SK-MEL-5 (cell line): ENCODE results near the gene TBCEL. TPM values are rescaled to one million over a fixed set of nuclear protein-coding genes. Genes with fewer than 3 reads are reported as not detected.
A peak's percentile ranks its signal among the peaks of the same experiment; 100 is the strongest.
"Not testable (repeated sequence)": the region's sequence is repeated elsewhere in the genome, so short reads cannot be mapped to it uniquely, and the experiment has no call there.

ENCODE experiments used
- DNase-seq: peaks from one replicate; pipeline ENCODE4 v3.0.0-alpha.2; 2016; ENCODE audit warnings: low read depth, low spot score
- in situ Hi-C: cut with HindIII; loops from 2 replicates; pipeline ENCODE4 v1.10.0; 2016; ENCODE audit warnings: low sequenced_read_pairs, high pct_unique_total_duplicates, low pct_unique_long_range_greater_than_20kb
- total RNA-seq: library from RNA; depleted of rRNA; stranded (reverse); fragments of >200 nt; shearing (Covaris generic); gene quantifications from 2 replicates; pipeline ENCODE4 v1.2.3, GENCODE V29; 2014

Gene TBCEL
- total RNA-seq, 1 experiment from 2014 or later: 12.6 TPM

DNA sequence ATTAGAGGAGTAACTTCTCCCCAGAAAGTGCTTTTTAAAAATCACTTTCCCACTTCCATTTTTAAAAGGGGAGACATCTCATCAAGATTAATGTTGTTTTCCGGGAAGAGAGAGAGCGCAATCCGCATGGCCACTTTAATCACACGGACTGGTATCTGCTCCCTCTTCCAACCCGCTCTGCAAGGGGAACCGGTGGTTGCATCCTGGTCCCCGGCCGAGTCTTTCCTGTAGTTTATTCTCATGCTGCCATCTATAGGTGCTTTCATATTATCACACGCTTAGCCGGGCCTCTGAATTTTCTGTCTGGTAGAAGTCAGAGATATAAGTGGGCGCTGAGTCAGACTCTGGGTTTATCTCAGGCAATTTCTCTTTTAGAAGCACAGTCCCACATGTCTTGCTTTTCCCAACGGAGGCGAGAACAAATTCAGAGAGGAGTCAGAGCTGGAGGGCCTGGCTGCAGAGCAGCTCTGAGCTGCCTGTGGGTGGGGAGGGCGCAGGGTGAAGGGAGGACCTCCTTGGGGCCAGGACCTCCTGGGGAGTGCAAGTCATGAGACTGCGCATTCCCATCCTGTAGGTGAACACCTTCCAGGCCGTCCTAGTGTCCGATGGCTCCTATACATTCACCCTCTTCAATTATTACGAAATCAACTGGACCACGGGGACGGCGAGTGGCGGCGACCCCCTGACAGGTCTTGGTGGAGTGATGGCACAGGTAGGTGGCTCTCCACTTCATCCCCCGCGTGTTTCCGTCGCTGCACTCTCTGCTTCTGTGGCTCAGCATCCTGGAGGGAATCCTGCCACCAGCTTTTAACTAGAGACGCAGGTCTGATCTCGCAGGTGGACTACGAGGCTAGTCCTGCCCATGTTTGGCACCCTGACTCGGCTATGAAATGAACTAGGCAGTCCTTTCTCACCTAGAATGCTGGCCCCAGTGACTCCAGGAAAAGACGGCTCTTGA lies 88.9 kb downstream of the TBCEL start:
- in situ Hi-C loops: no loop called here
- peak; percentile 71 for DNase-seq

- DNase-seq: no peak
- in situ Hi-C loops: no loop called here
Measured at GRCh38 chr11:121113611-121114010, 89.7 kb downstream of the TBCEL start.

- DNase-seq, in situ Hi-C loops: not testable (repeated sequence)
Measured at GRCh38 chr11:121115024-121115423, 91.1 kb downstream of the TBCEL start.

GRCh38 chr11:121117788-121118187 lies 93.9 kb downstream of the TBCEL start:
- no peak for DNase-seq
- in situ Hi-C loops: no loop called here

GRCh38 chr11:121119440-121119839 lies 95.5 kb downstream of the TBCEL start:
- in situ Hi-C loops: no loop called here
- DNase-seq: peak; percentile 16

DNA sequence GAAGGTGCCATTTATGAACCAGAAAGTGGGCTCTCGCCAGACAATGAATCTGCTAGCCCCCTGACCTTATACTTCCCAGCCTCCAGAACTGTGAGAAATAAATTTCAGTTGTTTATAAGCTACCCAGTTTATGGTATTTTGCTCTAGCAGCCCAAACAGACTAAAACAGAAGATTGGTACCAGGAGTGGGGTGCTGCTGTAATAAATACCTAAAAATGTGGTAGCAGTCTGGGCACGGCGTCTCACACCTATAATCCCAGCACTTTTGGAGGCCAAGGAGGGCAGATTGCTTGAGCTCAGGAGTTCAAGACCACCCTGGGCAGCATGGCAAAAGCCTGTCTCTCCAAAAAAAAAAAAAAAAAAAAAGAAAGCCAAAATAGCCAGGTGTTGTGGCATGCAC lies 98.4 kb downstream of the TBCEL start:
- no peak for DNase-seq
- in situ Hi-C loops: no loop called here

GRCh38 chr11:121123496-121124069 lies 99.7 kb downstream of the TBCEL start:
- in situ Hi-C loops: no loop called here
- DNase-seq: no peak

DNA sequence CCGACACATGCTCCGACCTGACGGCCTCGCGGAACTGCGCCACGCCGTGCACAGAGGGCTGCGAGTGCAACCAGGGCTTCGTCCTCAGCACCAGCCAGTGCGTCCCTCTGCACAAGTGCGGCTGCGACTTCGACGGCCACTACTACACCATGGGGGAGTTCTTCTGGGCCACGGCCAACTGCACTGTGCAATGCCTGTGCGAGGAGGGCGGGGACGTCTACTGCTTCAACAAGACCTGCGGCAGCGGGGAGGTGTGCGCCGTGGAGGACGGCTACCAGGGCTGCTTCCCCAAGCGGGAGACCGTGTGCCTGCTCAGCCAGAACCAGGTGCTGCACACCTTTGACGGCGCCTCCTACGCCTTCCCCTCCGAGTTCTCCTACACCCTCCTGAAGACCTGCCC lies 103.9 kb downstream of the TBCEL start:
- no peak for DNase-seq
- in situ Hi-C loops: no loop called here

- no peak for DNase-seq
- in situ Hi-C loops: no loop called here
Measured at GRCh38 chr11:121129362-121130340, 105.7 kb downstream of the TBCEL start.

GRCh38 chr11:121131656-121132055 lies 107.8 kb downstream of the TBCEL start:
- in situ Hi-C loops: no loop called here
- DNase-seq: no peak

DNA sequence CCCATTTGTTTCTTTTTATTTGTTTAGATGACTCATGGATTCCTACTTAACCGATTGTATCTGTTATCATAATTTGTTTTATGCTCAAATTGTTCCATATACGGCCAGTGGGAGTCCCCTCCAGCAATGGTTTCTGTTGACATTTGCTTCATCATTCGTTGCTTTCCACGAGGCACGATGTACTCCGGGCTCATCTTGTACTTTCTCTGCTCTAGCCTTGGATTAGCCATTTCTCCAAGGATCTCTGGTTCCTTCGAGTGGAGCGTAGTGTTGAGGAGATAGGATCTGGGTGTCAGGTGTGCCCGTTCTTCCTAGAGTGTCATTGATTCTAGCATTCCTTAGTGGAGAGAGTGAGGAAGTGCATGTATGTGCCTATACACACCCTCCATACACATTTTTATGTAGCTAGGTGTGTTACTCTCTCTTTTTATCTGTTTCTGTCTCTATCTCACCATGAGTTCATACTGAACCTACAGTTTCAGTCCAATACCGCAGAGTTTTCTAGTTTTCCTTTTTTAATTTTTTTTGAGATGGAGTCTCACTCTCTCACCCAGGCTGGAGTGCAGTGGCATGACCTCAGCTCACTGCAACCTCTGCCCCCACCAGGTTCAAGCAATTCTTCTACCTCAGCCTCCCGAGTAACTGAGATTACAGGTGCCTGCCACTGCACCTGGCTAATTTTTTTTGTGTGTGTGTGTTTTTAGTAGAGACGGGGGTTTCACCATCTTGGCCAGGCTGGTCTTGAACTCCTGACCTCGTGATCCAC lies 108.5 kb downstream of the TBCEL start:
- no peak for DNase-seq
- in situ Hi-C loops: no loop called here

DNA sequence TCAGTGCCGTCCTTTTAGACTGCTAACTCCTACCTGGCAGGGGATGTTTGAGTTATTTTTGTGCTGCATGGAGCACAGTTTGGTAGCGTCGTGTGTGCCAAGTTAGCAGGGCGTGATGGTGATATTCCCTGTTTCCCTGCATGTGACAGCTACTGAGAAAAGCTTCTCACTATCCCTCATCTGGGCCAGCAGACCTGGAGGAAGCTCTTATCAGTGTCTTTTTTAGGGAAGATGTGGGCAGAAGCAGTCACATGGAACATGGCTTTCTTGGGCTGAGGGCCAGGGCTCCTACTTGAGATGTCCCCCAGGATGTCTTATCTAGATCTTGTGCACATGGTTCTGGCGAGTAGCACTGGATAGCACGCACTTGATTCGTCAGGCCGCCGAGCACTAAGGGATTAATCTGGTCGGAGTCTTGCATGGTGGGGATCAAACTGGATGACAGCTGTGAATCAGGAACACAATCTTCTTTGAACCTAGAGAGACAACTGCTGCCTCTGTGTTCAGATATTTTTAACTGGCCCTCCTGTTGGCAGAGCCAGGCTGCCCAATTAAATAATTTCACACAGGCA lies 110.9 kb downstream of the TBCEL start:
- no peak for DNase-seq

GRCh38 chr11:121137005-121137404 lies 113.1 kb downstream of the TBCEL start:
- in situ Hi-C loops: no loop called here
- no peak for DNase-seq

More for the DNA sequence above, 110.9 kb downstream of the TBCEL start:
- in situ Hi-C loops: no loop called here

DNA sequence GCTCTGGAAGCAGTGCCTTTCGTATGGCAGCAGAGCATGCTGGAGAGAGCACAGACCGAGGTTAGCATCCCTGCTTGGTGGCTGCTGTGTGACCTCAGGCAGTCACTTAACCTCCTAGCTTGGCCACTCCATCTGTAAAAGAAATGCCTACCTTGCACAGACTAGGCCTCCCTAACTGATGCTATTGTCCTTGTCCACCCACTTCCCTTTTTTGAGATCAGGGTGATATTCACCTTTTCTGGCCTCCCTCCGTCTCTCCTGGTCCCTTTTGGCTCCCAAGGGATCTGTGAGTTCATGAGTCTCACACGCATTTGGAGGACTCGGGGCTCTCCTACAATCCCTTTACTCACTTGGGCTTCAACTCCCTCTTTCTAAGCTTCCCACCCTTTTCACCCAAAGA lies 114.4 kb downstream of the TBCEL start:
- in situ Hi-C loops: no loop called here
- no peak for DNase-seq

DNA sequence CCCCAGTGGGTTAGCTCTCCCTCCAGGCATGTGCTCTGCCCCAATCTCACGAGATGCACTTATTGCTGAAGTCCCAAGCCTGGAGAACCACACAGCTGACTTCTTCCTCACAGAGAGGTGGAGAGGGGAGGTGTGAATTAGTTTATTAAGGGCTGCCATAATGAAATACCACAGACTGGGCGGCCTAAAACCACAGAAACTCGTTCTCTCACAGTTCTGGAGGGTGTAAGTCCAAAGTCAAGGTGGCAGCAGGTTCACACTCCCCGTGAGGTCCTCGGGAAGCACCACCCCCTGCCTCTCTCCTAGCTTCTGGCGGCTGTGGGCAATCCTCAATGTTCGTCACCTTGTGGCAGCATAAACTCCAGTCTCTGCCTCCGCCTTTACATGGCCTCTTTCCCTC lies 116.5 kb downstream of the TBCEL start:
- no peak for DNase-seq
- in situ Hi-C loops: no loop called here
